Measurements from ENCODE around the gene NEU2.
"Not testable (repeated sequence)": the region's sequence is repeated elsewhere in the genome, so short reads cannot be mapped to it uniquely, and the experiment has no call there.

Gene NEU2

DNA sequence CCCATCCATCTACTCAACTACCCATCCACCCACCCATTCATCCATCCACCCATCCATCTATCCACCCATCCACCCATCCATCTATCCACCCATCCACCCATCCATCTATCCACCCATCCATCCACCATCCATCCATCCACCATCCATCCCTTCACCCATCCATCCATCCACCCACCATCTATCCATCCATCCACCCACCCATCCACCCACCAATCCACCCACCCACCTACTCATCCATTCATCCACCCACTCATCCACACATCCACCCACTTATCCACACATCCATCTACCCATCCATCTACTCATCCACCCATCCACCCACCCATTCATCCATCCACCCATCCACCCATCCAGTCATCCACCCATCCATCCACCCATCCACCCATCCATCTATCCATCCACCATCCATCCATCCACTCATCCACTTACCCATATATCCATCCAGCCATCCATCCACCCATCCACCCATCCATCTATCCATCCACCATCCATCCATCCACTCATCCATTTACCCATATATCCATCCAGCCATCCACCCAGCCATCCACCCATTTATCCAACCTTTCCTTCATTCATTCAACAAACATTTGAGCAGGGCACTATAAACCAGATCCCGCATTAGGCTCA lies 17.3 kb upstream of the NEU2 start:
- TF ChIP-seq CTCF (IDR thresholded peaks at IDR 0.05; ENCODE audit: low read depth, low read length, missing control alignments) = no peak
- no peak for DNase-seq (ENCODE audit: extremely low read depth, low read depth)
- H3K4me3 ChIP-seq (replicated peaks; ENCODE audit: low read depth, low read length) = no peak overlapping the region

DNA sequence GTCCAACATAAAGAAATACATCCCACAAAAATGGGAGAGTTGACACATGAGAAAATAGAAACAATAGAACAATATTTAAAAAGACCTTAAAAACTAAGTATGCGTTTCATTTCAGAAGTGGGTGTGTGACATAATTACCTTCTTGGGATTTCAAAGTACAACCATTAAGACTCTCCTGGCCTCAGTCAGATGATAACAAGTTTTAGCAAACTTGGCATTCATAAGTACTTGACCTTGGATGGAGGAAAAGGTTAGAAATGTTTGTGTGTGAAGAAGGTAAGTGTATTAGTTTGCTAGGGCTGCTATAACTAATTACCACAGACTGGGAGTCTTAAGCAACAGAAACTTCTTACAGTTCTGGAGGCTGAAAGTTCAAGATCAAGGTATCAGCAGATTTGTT lies 14.5 kb upstream of the NEU2 start:
- no peak for DNase-seq (ENCODE audit: extremely low read depth, low read depth)
- no peak for TF ChIP-seq CTCF (IDR thresholded peaks at IDR 0.05; ENCODE audit: low read depth, low read length, missing control alignments)
- no peak overlapping the region for H3K4me3 ChIP-seq (replicated peaks; ENCODE audit: low read depth, low read length)

DNA sequence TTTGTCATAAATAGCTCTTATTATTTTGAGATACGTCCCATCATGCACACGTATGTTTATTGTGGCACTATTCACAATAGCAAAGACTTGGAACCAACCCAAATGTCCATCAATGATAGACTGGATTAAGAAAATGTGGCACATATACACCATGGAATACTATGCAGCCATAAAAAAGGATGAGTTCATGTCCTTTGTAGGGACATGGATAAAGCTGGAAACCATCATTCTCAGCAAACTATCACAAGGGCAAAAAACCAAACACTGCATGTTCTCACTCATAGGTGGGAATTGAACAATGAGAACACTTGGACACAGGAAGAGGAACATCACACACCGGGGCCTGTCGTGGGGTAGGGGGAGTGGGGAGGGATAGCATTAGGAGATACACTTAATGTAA lies 12.9 kb upstream of the NEU2 start:
- not testable (repeated sequence) for H3K4me3 ChIP-seq (replicated peaks; ENCODE audit: low read depth, low read length); DNase-seq (ENCODE audit: extremely low read depth, low read depth)

- DNase-seq (ENCODE audit: extremely low read depth, low read depth) = no peak
- H3K4me3 ChIP-seq (replicated peaks; ENCODE audit: low read depth, low read length) = no peak overlapping the region
- no peak for TF ChIP-seq CTCF (IDR thresholded peaks at IDR 0.05; ENCODE audit: low read depth, low read length, missing control alignments)
Measured at GRCh38 chr2:233020454-233020853, 12.0 kb upstream of the NEU2 start.

GRCh38 chr2:233021771-233022170 lies 10.7 kb upstream of the NEU2 start:
- no peak for TF ChIP-seq CTCF (IDR thresholded peaks at IDR 0.05; ENCODE audit: low read depth, low read length, missing control alignments)
- H3K4me3 ChIP-seq (replicated peaks; ENCODE audit: low read depth, low read length) = no peak overlapping the region
- no peak for DNase-seq (ENCODE audit: extremely low read depth, low read depth)

GRCh38 chr2:233022561-233022960 lies 9.9 kb upstream of the NEU2 start:
- no peak for TF ChIP-seq CTCF (IDR thresholded peaks at IDR 0.05; ENCODE audit: low read depth, low read length, missing control alignments)
- no peak for DNase-seq (ENCODE audit: extremely low read depth, low read depth)
- H3K4me3 ChIP-seq (replicated peaks; ENCODE audit: low read depth, low read length) = no peak overlapping the region

GRCh38 chr2:233023007-233023760 lies 9.3 kb upstream of the NEU2 start:
- DNase-seq (ENCODE audit: extremely low read depth, low read depth) = no peak
- no peak for TF ChIP-seq CTCF (IDR thresholded peaks at IDR 0.05; ENCODE audit: low read depth, low read length, missing control alignments)
- H3K4me3 ChIP-seq (replicated peaks; ENCODE audit: low read depth, low read length) = no peak overlapping the region
